ENCODE results near the gene YWHAB.
"Not testable (repeated sequence)": the region's sequence is repeated elsewhere in the genome, so short reads cannot be mapped to it uniquely, and the experiment has no call there.

Gene YWHAB

GRCh38 chr20:44885392-44886265, at the start of gene YWHAB:
TSS of gene YWHAB (plus strand) at chr20:44885705. CDS start at chr20:44901534, 15,829 bp downstream.
- FAIRE-seq (peak; percentile 98), DNase-seq (ENCODE audit: low spot score) (peak; percentile 100)

GRCh38 chr20:44836601-44837120, 48.8 kb upstream of the YWHAB start:
- FAIRE-seq, result peak; percentile 35
- DNase-seq (ENCODE audit: low spot score), result no peak

- no peak for DNase-seq (ENCODE audit: low spot score)
- no peak for FAIRE-seq
Measured at GRCh38 chr20:44837946-44838345, 47.6 kb upstream of the YWHAB start.

- no peak for FAIRE-seq
- no peak for DNase-seq (ENCODE audit: low spot score)
Measured at GRCh38 chr20:44838521-44838920, 47.0 kb upstream of the YWHAB start.

- FAIRE-seq (no peak), DNase-seq (ENCODE audit: low spot score) (no peak)
Measured at GRCh38 chr20:44839481-44839880, 46.0 kb upstream of the YWHAB start.

GRCh38 chr20:44840826-44841225, 44.7 kb upstream of the YWHAB start:
- FAIRE-seq (no peak), DNase-seq (ENCODE audit: low spot score) (no peak)

- FAIRE-seq (no peak), DNase-seq (ENCODE audit: low spot score) (no peak)
Measured at GRCh38 chr20:44841955-44842354, 43.5 kb upstream of the YWHAB start.

GRCh38 chr20:44843876-44844275, 41.6 kb upstream of the YWHAB start:
- FAIRE-seq (no peak), DNase-seq (ENCODE audit: low spot score) (no peak)

GRCh38 chr20:44848254-44849015, 37.1 kb upstream of the YWHAB start:
- DNase-seq (ENCODE audit: low spot score) (no peak), FAIRE-seq (no peak)

GRCh38 chr20:44849703-44850102, 35.8 kb upstream of the YWHAB start:
- FAIRE-seq (no peak), DNase-seq (ENCODE audit: low spot score) (no peak)

- FAIRE-seq (no peak), DNase-seq (ENCODE audit: low spot score) (no peak)
Measured at GRCh38 chr20:44850272-44850671, 35.2 kb upstream of the YWHAB start.

- peak; percentile 58 for FAIRE-seq
- no peak for DNase-seq (ENCODE audit: low spot score)
Measured at GRCh38 chr20:44850837-44851236, 34.7 kb upstream of the YWHAB start.

GRCh38 chr20:44851545-44851944, 34.0 kb upstream of the YWHAB start:
- DNase-seq (ENCODE audit: low spot score) (no peak), FAIRE-seq (no peak)

- DNase-seq (ENCODE audit: low spot score) (no peak), FAIRE-seq (no peak)
Measured at GRCh38 chr20:44856442-44856841, 29.1 kb upstream of the YWHAB start.

- no peak for FAIRE-seq
- DNase-seq (ENCODE audit: low spot score), result no peak
Measured at GRCh38 chr20:44856856-44857448, 28.6 kb upstream of the YWHAB start.

- peak; percentile 27 for FAIRE-seq
Measured at GRCh38 chr20:44858606-44859360, 26.7 kb upstream of the YWHAB start.

GRCh38 chr20:44861531-44862006, 23.9 kb upstream of the YWHAB start:
- DNase-seq (ENCODE audit: low spot score) (peak; percentile 72), FAIRE-seq (no peak)

More at GRCh38 chr20:44858606-44859360, 26.7 kb upstream of the YWHAB start:
- DNase-seq (ENCODE audit: low spot score), result no peak

- no peak for DNase-seq (ENCODE audit: low spot score)
- FAIRE-seq, result no peak
Measured at GRCh38 chr20:44862286-44862685, 23.2 kb upstream of the YWHAB start.

GRCh38 chr20:44863365-44864084, 22.0 kb upstream of the YWHAB start:
- not testable (repeated sequence) for FAIRE-seq; DNase-seq (ENCODE audit: low spot score)

- not testable (repeated sequence) for FAIRE-seq; DNase-seq (ENCODE audit: low spot score)
Measured at GRCh38 chr20:44864493-44864892, 21.0 kb upstream of the YWHAB start.

Measured in urothelium cell line (cell line).